Fibroblast of the aortic adventitia (primary cell): Measurements from ENCODE around the gene NINJ1. TPM values are rescaled to one million over a fixed set of nuclear protein-coding genes. Genes with fewer than 3 reads are reported as not detected.
"Not testable (repeated sequence)": the region's sequence is repeated elsewhere in the genome, so short reads cannot be mapped to it uniquely, and the experiment has no call there.

ENCODE experiments used
- DNase-seq: peaks from one replicate; pipeline ENCODE4 v3.0.0-alpha.2; 2010; ENCODE audit warnings: low read depth
- H3K4me3 ChIP-seq: 2 replicates; pipeline ENCODE4 v1.5.1; 2011; ENCODE audit warnings: low read depth, mild to moderate bottlenecking, control low read depth, low read length, moderate library complexity
- total RNA-seq: library from RNA; depleted of rRNA; stranded (reverse); fragments of >200 nt; gene quantifications from 2 replicates; pipeline ENCODE4 v1.2.3, GENCODE V29; 2012; ENCODE audit warnings: low replicate concordance
- TF ChIP-seq, protein P1 (sequence below): IDR thresholded peaks from 2 replicates; pipeline ENCODE4 v1.5.1; 2011; ENCODE audit warnings: mild to moderate bottlenecking, low read length, control low read depth, inconsistent platforms; ENCODE audit not compliant: insufficient read depth

NINJ1 gene
- total RNA-seq, 1 donor: 14.6 TPM

DNA sequence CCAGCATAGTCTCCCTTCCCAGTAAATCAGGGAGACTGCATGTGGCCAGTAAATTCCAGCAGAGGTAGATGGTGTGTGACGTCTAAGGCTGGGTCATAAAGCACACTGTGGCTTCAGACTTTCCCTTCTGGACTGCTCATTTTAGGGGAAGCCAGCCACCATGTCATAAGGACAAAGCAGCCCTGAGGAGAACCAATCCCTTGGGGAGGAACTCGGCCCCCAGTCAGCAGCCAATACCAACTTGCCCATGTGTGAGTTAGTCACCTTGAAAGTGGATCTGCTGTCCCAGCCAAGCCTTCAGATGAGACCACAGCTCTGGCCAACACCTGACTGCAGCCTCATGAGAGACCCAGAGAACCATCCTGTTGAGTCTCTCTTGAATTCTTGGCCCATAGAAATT is 14.7 kb upstream of the NINJ1 start:
- no peak overlapping the region for H3K4me3 ChIP-seq
- TF ChIP-seq, protein P1, sequence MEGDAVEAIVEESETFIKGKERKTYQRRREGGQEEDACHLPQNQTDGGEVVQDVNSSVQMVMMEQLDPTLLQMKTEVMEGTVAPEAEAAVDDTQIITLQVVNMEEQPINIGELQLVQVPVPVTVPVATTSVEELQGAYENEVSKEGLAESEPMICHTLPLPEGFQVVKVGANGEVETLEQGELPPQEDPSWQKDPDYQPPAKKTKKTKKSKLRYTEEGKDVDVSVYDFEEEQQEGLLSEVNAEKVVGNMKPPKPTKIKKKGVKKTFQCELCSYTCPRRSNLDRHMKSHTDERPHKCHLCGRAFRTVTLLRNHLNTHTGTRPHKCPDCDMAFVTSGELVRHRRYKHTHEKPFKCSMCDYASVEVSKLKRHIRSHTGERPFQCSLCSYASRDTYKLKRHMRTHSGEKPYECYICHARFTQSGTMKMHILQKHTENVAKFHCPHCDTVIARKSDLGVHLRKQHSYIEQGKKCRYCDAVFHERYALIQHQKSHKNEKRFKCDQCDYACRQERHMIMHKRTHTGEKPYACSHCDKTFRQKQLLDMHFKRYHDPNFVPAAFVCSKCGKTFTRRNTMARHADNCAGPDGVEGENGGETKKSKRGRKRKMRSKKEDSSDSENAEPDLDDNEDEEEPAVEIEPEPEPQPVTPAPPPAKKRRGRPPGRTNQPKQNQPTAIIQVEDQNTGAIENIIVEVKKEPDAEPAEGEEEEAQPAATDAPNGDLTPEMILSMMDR: no peak
- no peak for DNase-seq

DNA sequence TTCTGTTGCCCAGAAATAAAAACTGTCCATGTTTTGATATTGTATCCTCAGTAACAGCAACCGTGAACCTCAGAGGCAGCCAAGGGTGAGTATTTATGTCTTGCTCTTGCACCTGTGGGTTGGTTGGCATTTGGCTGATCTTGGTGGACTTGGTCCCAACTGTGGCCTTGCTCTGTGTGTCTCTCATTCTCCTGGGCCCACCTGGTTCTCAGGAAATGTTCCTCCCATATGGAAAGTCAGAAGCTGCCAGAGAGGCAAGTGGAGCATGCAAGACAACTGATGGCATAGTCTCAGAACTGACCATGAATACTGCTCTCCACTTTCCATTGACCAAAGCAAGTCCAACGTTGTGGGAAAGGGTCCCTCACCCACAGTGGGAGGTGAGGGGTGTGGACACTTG is 13.6 kb upstream of the NINJ1 start:
- TF ChIP-seq, protein P1: no peak
- no peak for DNase-seq
- no peak overlapping the region for H3K4me3 ChIP-seq

DNA sequence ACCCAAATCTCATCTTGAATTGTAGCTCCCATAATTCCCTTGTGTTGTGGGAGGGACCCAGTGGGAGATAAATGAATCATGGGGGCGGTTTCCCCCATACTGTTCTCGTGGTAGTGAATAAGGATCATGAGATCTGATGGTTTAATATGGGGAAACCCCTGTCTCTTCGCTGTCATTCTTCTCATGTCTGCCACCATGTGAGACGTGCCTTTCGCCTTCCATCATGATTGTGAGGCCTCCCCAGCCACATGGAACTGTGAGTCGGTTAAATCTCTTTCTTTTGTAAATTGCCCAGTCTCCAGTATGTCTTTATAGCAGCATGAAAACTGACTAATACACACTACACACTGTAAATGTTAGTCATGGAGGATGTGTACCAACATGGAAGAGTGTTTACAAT is 12.6 kb upstream of the NINJ1 start:
- DNase-seq: not testable (repeated sequence)

DNA sequence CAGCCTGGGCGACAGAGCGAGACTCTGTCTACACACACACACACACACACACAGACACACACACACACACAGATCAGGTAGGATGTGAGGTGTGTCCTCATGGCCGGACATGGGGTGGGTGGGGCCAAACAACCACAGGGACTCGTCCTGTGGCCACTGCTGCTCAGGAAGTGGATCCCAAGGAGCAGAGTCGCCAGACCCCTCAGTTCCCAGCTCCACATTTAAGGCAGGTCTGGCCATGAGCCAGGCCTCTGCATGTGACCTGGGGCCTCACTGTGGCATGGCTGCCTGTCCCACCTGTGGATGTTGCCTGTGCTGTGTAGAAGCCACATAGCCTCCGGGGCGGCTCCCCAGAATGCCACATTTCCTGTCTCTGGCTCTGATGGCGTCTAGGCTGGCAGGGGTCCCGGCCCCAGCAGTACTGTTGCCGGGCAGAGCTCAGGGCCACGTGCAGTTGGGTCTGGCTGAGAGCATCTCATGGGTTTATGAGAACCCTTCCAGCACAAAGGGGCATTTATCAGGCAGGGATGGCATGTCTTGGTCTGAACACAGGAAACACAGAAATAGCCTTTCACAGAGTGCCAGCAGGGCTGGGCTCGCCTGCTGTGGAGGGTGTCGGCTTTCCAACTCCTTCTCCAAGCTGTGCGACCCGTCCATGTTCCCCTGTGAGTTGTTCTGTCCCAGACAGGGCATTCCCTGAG is 9.9 kb upstream of the NINJ1 start:
- TF ChIP-seq, protein P1: no peak
- H3K4me3 ChIP-seq: no peak overlapping the region
- DNase-seq: no peak

More for the DNA sequence above, 12.6 kb upstream of the NINJ1 start:
- H3K4me3 ChIP-seq: not testable (repeated sequence)

DNA sequence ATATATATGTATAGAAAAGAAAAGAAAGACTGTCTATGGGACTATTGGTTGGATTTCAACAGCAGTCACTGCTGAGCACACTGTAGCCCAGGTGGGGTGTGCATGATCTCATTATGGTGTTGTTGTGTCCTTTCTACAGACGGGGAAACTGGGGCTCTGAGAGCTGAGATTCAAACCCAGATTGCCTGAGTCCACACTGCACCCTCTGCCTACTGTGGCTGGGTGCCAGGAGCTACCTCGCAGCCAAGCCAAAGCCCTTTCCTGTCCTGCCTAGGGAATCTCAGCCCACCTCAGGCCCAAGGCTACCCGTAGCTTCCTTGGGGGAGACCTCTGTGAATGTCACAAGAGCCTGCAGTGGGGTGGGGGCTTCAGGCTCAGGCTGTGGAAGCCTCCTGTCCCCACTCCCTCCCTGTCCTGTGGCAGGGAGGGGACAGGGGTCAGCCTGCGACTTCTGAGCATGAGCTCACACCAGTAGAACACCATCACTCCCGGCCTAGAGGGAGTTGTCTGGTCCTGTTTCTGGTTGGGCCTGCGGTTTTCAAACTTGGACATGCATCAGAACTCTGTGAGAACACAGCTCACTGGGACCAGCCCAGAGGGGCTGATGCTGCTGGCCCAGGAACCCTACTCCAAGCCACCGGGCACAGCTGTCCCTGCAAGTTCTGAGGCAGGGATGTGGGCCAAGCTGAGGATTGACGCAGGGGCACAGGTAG is 7.9 kb upstream of the NINJ1 start:
- TF ChIP-seq, protein P1: no peak
- no peak overlapping the region for H3K4me3 ChIP-seq
- no peak for DNase-seq

DNA sequence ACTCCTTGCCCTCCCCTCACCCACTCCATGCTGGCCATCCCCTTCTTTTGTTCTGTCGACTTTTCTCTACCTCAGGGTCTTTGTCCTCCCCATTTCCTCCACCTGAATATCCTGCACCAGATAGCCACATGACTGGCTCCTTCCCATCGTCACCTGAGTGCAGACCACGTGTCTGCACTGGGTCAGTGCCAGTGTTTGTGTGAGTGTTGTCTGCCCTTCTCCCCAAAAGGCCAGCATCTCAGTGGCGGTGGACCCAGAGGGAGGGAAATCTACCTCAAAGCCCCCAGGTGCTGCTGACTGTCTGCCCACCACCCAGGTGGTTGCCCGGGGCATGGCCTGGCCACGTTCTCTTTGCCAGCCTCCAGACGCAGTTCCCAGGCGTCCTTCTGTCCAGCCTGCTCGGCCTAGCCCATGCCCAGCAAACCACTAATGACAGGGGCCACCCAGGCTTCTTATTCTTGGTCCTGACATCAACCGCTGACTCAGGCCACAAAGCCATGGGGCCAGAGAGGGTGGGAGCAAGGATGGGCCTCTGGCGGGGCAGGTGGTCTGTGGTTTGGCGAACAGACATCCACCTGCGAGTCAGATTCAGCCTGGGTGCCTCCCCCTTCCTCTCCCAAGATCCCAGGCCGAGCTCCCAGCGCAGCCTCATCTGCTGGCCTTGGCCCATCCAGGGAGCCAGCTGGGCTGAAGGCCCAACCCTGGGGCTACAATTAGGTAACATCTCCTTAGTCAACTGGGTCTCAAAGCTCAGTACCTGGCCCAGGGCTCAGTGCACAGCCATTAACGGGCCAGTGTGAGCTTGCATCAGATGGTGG is 5.5 kb upstream of the NINJ1 start:
- no peak for DNase-seq
- no peak overlapping the region for H3K4me3 ChIP-seq
- TF ChIP-seq, protein P1: no peak

DNA sequence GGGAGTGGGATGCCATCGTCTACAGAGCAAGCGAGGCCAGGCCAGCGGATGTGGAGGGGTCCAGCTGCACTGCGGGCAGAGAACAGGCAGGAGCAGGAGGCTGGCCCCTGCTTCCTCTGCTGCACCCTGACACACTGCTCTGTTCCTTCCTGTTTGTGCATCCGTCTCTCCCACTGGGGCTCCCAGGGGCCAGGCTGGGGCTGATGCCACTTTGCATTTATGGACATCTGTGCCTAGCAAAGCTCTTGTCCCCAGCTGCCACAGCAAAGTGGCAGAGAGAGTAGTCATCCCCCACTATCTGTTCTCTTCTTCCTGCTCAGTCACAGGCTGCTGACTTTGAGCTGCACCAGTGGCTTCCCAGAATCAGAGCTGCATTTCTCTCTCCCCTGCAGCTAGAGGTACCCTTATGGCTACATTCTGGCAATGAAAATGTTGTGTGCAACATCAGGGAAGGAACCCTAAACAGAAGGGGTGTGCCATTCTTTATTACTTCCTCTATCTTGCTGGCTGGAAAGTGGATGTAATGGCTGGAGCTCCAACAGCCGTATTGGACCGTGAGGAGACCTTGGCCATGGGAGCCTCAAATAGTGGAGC is 4.2 kb upstream of the NINJ1 start:
- no peak overlapping the region for H3K4me3 ChIP-seq
- TF ChIP-seq, protein P1: no peak
- DNase-seq: no peak
